ENCODE results near the gene IGF2R.

IGF2R gene

DNA sequence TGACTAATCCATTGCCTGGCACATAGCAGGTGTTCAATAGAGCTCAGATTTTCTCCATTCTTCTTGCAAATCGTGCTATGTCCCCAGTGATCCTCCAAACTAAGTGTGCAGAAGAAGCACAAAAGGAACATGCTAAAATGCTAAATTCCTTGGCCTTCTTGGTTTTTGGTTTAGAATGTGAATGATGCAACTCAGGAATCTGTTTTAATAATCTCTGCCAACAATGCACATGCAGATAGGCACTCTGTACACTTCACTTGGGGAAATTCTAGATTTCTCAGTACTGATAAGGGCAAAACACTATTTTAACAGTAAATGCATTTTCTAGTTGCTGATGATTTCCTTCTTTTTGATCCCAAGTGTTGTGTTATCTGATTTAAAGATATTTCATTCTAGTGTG is 188.0 kb downstream of the IGF2R start:
- DNase-seq, result no peak

DNA sequence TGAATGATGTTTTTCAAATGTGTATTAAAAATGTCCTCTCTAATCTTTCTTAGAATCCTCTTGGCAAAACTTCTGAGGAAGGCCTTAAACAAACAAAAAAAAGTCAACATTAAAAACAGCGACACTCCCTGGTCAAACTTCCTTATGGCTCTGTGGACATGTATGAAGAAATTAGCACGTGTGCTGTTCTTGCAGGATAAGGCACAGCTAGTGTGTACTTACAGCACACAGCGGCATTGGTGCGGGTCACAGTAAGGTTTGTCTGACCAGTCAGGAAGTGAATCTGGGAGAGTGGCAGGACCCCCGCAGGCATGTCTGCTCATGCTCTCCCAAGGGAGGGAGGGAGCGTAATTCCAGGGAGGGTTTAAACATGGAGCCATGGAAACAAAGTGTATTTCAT is 191.6 kb downstream of the IGF2R start:
- DNase-seq, result no peak

Measured in activated CD8-positive, alpha-beta memory T cell treated with anti-CD3 and anti-CD28 coated beads, Interleukin-2, amount 50 U/mL, for 4 hours (primary cell).